Measurements from ENCODE around the gene ULBP1.
A peak's percentile ranks its signal among the peaks of the same experiment; 100 is the strongest.
"Not testable (repeated sequence)": the region's sequence is repeated elsewhere in the genome, so short reads cannot be mapped to it uniquely, and the experiment has no call there.

Gene ULBP1, protein sequence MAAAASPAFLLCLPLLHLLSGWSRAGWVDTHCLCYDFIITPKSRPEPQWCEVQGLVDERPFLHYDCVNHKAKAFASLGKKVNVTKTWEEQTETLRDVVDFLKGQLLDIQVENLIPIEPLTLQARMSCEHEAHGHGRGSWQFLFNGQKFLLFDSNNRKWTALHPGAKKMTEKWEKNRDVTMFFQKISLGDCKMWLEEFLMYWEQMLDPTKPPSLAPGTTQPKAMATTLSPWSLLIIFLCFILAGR

DNA sequence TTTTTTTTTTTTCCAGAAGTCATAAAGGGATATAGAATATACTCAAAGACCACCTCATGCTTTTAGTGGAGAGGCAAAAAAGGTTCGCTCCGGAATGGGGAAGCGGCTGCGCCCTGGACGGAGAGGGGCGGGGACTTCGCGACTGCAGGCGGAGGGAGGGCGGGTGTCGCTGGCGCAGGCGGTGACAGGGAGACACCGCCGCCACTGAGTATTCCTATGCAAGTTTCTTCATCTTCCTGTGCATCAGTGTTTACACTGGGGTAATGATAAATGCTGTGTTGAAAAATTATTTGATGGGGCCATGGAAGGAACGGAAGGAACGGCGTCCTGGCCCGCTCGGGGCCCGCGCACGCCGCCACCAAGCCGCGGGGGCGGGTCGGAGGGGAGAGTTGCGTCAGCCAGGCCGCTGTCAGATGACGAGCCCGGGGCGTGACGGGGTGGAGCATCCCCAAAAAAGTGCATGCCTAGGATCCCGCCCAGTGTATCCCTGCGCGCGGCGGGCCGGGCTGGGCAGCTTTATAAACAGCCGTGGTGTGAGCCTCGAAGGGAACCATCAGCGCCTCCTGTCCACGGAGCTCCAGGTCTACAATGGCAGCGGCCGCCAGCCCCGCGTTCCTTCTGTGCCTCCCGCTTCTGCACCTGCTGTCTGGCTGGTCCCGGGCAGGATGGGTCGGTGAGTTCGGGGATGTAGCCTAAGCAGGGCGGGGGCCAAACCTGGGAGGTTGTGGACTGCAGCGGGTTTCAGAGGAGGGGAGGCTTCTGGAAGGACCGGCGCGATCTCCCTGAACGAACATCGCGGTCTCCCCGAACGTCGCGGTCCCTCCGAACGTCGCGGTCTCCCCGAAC lies at the start of gene ULBP1:
ULBP1 (plus strand) TSS at position 482 of the 846 bp plus-strand sequence; CDS start at position 589, 107 bp downstream.
- in situ Hi-C loops (cut with MboI; ENCODE audit: low pct_unique_long_range_greater_than_20kb, low sequenced_read_pairs, unreplicated experiment): no loop called here
- TF ChIP-seq, protein P1, sequence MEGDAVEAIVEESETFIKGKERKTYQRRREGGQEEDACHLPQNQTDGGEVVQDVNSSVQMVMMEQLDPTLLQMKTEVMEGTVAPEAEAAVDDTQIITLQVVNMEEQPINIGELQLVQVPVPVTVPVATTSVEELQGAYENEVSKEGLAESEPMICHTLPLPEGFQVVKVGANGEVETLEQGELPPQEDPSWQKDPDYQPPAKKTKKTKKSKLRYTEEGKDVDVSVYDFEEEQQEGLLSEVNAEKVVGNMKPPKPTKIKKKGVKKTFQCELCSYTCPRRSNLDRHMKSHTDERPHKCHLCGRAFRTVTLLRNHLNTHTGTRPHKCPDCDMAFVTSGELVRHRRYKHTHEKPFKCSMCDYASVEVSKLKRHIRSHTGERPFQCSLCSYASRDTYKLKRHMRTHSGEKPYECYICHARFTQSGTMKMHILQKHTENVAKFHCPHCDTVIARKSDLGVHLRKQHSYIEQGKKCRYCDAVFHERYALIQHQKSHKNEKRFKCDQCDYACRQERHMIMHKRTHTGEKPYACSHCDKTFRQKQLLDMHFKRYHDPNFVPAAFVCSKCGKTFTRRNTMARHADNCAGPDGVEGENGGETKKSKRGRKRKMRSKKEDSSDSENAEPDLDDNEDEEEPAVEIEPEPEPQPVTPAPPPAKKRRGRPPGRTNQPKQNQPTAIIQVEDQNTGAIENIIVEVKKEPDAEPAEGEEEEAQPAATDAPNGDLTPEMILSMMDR (IDR thresholded peaks at IDR 0.05; ENCODE audit: extremely low read depth, insufficient read depth, missing control alignments): no peak
- DNase-seq (ENCODE audit: low spot score): peak; percentile 56

DNA sequence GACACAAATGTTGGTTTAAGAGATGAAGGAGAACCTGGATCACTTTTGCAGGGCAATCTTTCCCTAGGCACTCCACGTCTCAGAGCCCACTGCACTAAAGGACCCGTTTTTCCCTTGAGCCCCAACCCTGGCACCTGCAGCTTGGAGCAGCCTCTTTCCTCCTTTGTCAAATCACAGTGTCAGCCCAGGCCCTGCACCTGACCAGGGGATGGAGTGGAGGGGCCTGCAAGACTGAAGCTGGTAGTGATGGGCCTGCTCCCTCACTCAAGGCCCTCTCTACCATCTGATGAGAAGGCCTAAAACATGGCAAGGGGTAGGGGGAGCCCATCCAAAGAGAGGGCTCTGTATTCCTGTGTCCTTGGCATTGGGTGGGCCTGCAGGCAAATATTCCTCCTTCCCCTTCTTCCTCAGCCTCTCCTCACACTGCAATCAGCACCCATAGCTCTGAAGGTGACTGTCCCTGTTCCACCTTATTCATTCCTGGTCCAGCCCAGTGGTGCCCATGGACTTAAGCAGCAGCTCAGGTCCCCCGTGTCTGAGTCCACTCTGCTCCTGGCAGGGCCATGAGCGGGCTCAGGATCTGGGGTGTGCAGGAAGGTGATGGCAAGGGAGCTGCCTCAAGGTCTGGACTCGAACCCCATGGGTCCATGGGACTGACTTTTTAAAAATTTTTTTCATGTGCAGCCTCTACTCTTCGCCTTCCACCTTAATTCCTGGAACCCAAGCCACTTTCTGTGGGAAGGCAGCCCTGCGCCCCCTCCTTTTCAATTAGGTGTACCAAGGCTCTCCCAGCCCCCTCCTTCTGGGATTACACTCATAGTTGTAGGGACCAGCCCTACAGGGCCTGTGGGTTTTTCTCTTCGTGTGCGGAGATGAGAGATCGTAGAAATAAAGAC lies 47.5 kb upstream of the ULBP1 start:
- in situ Hi-C loops (cut with MboI; ENCODE audit: low pct_unique_long_range_greater_than_20kb, low sequenced_read_pairs, unreplicated experiment): no loop called here
- no peak for DNase-seq (ENCODE audit: low spot score)
- TF ChIP-seq, protein P1 (IDR thresholded peaks at IDR 0.05; ENCODE audit: extremely low read depth, insufficient read depth, missing control alignments): no peak

DNA sequence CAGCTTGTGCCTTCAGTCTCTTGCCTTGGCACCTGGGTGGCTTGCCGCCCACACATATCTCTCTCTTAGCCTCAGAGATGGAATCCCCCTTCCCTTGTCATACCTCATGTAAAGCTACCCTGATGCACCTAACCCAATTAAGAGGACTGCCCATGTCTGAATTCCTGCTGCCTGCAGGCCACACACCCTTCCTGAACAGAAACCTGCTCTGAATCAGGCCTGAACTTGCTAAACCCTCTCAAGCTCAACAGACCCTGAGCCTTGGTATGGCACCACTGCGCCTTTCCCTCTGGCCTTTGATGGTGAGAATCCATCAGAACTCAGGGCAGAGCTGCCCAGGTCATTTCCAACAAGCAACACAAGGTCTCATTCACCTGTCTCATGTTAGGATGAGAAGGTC lies 46.1 kb upstream of the ULBP1 start:
- in situ Hi-C loops (cut with MboI; ENCODE audit: low pct_unique_long_range_greater_than_20kb, low sequenced_read_pairs, unreplicated experiment): no loop called here
- TF ChIP-seq, protein P1 (IDR thresholded peaks at IDR 0.05; ENCODE audit: extremely low read depth, insufficient read depth, missing control alignments): no peak
- DNase-seq (ENCODE audit: low spot score): no peak

DNA sequence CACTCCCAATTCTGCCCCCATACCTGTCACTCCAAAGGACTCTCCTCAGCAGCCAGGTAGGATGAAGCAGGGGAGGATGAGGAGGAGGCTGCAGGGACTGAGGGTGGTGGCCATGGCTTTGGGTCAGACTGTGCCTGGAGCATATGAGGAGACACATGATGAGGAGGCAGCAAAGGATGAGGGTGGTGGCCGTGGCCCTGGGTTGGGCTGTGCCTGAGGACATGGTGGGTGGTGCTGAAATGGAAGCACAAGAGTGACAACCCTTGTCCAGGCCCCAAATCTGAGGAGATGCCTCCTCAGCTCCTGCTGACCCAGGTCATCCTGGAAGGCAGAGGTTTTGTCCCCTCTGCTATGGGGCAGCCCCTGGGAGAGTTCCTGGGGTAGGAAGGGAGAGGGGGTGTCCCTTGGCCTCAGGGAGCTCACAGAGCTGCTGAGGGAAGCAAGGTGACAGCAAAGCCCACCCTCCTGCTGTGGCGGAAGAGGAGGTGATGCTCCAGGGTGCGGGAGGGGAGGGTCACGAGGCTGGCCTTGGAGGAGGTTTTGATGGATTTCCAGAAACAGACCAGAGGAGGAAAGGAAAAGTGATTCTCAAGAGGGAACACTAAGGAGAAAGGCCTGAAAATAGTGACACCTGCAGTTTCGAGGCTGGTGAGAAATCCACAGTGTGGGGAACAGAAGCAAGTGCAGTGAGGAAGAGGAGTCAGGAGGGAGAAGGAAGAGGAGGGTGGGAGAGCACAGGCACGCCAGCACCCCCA lies 45.4 kb upstream of the ULBP1 start:
- TF ChIP-seq, protein P1 (IDR thresholded peaks at IDR 0.05; ENCODE audit: extremely low read depth, insufficient read depth, missing control alignments): no peak
- DNase-seq (ENCODE audit: low spot score): no peak
- in situ Hi-C loops (cut with MboI; ENCODE audit: low pct_unique_long_range_greater_than_20kb, low sequenced_read_pairs, unreplicated experiment): no loop called here

DNA sequence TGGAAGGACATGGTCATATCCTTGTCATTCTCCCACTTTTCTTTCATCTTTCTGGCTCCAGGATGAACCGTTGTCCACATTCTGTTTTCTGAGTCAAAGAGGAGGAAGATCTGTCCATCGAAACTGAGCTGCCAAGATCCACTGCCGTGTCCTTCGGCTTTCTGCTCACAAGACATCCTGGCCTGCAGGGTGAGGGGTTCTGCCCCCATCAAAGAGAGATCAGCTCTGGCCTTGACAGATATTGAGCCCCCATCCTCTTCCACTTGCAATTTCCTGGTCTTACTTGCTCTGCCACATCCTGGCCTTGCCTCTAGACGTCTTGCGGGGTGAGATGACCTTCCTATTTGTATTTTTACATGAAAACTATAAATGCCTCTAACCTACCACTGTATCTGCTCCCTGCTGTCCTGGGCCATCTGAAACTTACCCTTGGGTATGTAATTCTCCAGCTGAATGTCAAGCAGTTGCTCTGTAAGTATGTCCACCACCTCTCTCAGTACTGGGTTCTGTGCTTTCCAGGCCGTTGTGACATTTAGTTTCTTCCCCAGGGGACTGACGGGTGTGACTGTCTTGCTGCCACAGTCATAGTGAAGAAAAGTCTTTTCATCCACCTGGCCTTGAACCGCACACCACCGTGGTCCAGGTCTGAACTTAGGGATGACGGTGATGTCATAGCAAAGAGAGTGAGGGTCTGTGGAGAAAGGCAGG lies 44.5 kb upstream of the ULBP1 start:
- DNase-seq (ENCODE audit: low spot score); in situ Hi-C loops (cut with MboI; ENCODE audit: low pct_unique_long_range_greater_than_20kb, low sequenced_read_pairs, unreplicated experiment): not testable (repeated sequence)

DNA sequence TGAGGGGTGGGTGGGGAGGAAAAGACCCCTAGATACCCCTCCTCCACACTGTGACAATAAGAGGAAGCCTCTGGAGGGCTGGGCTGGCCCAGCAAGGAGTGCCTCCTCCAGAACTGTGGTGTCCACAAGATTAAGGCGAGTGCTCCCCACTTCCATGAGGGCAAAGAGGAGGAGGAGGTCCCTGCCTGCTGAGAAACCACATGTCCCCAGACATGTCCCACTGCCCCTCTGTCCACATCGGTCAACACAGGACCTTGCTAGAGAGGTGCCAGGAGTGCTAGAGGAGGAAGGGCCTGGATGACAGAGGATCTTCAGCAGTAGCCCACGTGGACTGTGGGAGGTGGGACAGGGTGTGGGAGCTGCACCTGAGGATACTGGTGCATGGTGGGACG lies 43.9 kb upstream of the ULBP1 start:
- in situ Hi-C loops (cut with MboI; ENCODE audit: low pct_unique_long_range_greater_than_20kb, low sequenced_read_pairs, unreplicated experiment): loop anchor here (5.0 kb wide), 1 partner anchor 102 kb away; no protein-coding TSS in a partner anchor
- TF ChIP-seq, protein P1 (IDR thresholded peaks at IDR 0.05; ENCODE audit: extremely low read depth, insufficient read depth, missing control alignments): no peak
- no peak for DNase-seq (ENCODE audit: low spot score)
